Cardiac muscle cell (in vitro differentiated cells and primary cell): ENCODE data around the gene SPATS2L. TPM values are rescaled to one million over a fixed set of nuclear protein-coding genes. Genes with fewer than 3 reads are reported as not detected.

ENCODE experiments used
- DNase-seq, 2 donors: peaks; one replicate each; pipeline versions ENCODE4 v3.0.0 to v3.0.0-alpha.2; 2010 to 2017; ENCODE audit warnings: low read depth in 1 of 2, low spot score in 1 of 2
- H3K27ac ChIP-seq: fragments of 200-600 bp; sonication (generic); 2 replicates; pipeline ENCODE4 v1.5.1; 2016
- H3K27me3 ChIP-seq: fragments of 200-600 bp; sonication (generic); 2 replicates; pipeline ENCODE4 v1.6.0; 2016; ENCODE audit warnings: control low read depth
- H3K36me3 ChIP-seq: fragments of 200-600 bp; sonication (generic); 2 replicates; pipeline ENCODE4 v1.5.1; 2016; ENCODE audit warnings: control low read depth
- H3K4me1 ChIP-seq: fragments of 200-600 bp; sonication (generic); 2 replicates; pipeline ENCODE4 v1.8.1; 2017; ENCODE audit warnings: low read depth, mild to moderate bottlenecking, mixed run types
- H3K4me3 ChIP-seq: fragments of 200-600 bp; sonication (generic); 2 replicates; pipeline ENCODE4 v1.5.1; 2016; ENCODE audit warnings: mild to moderate bottlenecking
- H3K9me3 ChIP-seq: fragments of 200-600 bp; sonication (generic); 2 replicates; pipeline ENCODE4 v1.5.1; 2017; ENCODE audit warnings: low read depth, mild to moderate bottlenecking, control low read depth
- CTCF ChIP-seq: IDR thresholded peaks from 2 replicates; pipeline ENCODE4 v1.5.1; 2012; ENCODE audit warnings: low read depth, mild to moderate bottlenecking, low read length
- polyA plus RNA-seq: library from polyadenylated mRNA; unstranded; fragments of >200 nt; fragmentation: Nextera tagmentation; extraction: Ambion mirVana; gene quantifications from 2 replicates; pipeline ENCODE4 v1.2.1, GENCODE V29; 2016
- total RNA-seq: library from RNA; depleted of rRNA; stranded (reverse); fragments of >200 nt; gene quantifications from 2 replicates; pipeline ENCODE4 v1.2.3, GENCODE V29; 2016

Gene SPATS2L
- total and polyA plus RNA-seq, 2 experiments from 2014 or later, result 20.0 to 37.4 TPM

GRCh38 chr2:200351815-200352214 is 45.3 kb downstream of the SPATS2L start:
- Histone ChIP-seq H3K27me3 (no peaks in the 10 kb centered on the region), H3K27ac (peak overlapping the region; percentile 64), H3K4me1 (peaks cover 16% of the 10 kb centered on the region), H3K36me3 (no peaks in the 10 kb centered on the region), H3K4me3 (no peak overlapping the region), H3K9me3 (no peaks in the 10 kb centered on the region)
- DNase-seq, result no peak
- TF ChIP-seq CTCF, result no peak

- H3K36me3 ChIP-seq, result no peaks in the 10 kb centered on the region
- no peaks in the 10 kb centered on the region for H3K9me3 ChIP-seq
- peaks cover 16% of the 10 kb centered on the region for H3K4me1 ChIP-seq
- TF ChIP-seq CTCF, result no peak
- no peak overlapping the region for H3K4me3 ChIP-seq
- peak; percentile 42 to 79 for DNase-seq
- H3K27ac ChIP-seq, result peak overlapping the region; percentile 64
- no peaks in the 10 kb centered on the region for H3K27me3 ChIP-seq
Measured at GRCh38 chr2:200352636-200353035, 46.1 kb downstream of the SPATS2L start.

- no peaks in the 10 kb centered on the region for H3K36me3 ChIP-seq
- H3K27ac ChIP-seq, result peak overlapping the region; percentile 64
- H3K9me3 ChIP-seq, result no peaks in the 10 kb centered on the region
- no peak for TF ChIP-seq CTCF
- H3K27me3 ChIP-seq, result no peaks in the 10 kb centered on the region
- no peak overlapping the region for H3K4me3 ChIP-seq
- H3K4me1 ChIP-seq, result peaks cover 16% of the 10 kb centered on the region
- DNase-seq, result peak in 1 of 2 donors; percentile 85
Measured at GRCh38 chr2:200353120-200353519, 46.6 kb downstream of the SPATS2L start.

GRCh38 chr2:200353874-200354273 is 47.4 kb downstream of the SPATS2L start:
- H3K4me1 ChIP-seq, result peaks cover 16% of the 10 kb centered on the region
- TF ChIP-seq CTCF, result no peak
- no peak overlapping the region for H3K4me3 ChIP-seq
- H3K27me3 ChIP-seq, result no peaks in the 10 kb centered on the region
- H3K36me3 ChIP-seq, result no peaks in the 10 kb centered on the region
- no peak overlapping the region for H3K27ac ChIP-seq
- DNase-seq, result no peak
- no peaks in the 10 kb centered on the region for H3K9me3 ChIP-seq

- H3K9me3 ChIP-seq, result no peaks in the 10 kb centered on the region
- no peaks in the 10 kb centered on the region for H3K36me3 ChIP-seq
- H3K27me3 ChIP-seq, result no peaks in the 10 kb centered on the region
- no peak overlapping the region for H3K27ac ChIP-seq
- no peak overlapping the region for H3K4me3 ChIP-seq
- H3K4me1 ChIP-seq, result peaks cover 16% of the 10 kb centered on the region
- no peak for TF ChIP-seq CTCF
- DNase-seq, result no peak
Measured at GRCh38 chr2:200354833-200355751, 48.6 kb downstream of the SPATS2L start.
